ENCODE measurements around the gene HHATL. TPM values are rescaled to one million over a fixed set of nuclear protein-coding genes. Genes with fewer than 3 reads are reported as not detected.

HHATL gene
- total RNA-seq, 2 donors from 2014 or later, result 444 to 908 TPM

GRCh38 chr3:42647821-42648459 lies 54.7 kb downstream of the HHATL start:
- Histone ChIP-seq H3K9me3 (no peaks in the 10 kb centered on the region), H3K27ac (no peak overlapping the region), H3K36me3 (peaks cover 46% of the 10 kb centered on the region), H3K4me3 (no peak overlapping the region), H3K27me3 (no peaks in the 10 kb centered on the region), H3K4me1 (peaks cover 0 to 33% of the 10 kb centered on the region in 2 donors)
- no peak for DNase-seq (ENCODE audit: low spot score)
- no peak for TF ChIP-seq CTCF (IDR thresholded peaks at IDR 0.05)

Other genes with a start within 250 kb of the HHATL start
- 10 to 100 TPM in 1 of 2 donors, 1 to 10 TPM in 1; 6.2 to 21.0 TPM for gene VIPR1, start 200.2 kb downstream of the HHATL start, total RNA-seq
- gene SEC22C, start 120.8 kb downstream of the HHATL start, total RNA-seq, result 10 to 100 TPM; 32.3 to 36.2 TPM
- 10 to 100 TPM in 1 of 2 donors, 1 to 10 TPM in 1; 8.4 to 13.9 TPM for gene SS18L2, start 111.9 kb downstream of the HHATL start, total RNA-seq
- gene NKTR, start 102.1 kb downstream of the HHATL start, total RNA-seq, result 10 to 100 TPM; 14.1 to 20.4 TPM
- gene ZBTB47, start 49.1 kb downstream of the HHATL start, total RNA-seq, result 100 to 1,000 TPM in 1 of 2 donors, 10 to 100 TPM in 1; 92.4 to 129 TPM
- under 1 TPM; 0.15 to 0.63 TPM for gene KLHL40, start 17.3 kb downstream of the HHATL start, total RNA-seq
- gene CCDC13, start 70.5 kb upstream of the HHATL start, total RNA-seq, result under 1 TPM in 1 of 2 donors, not detected in 1; 0.35 TPM
- 100 to 1,000 TPM; 213 to 299 TPM for gene HIGD1A, start 101.7 kb upstream of the HHATL start, total RNA-seq
- 1 to 10 TPM in 1 of 2 donors, under 1 TPM in 1; 0.78 to 6.2 TPM for gene ACKR2, start 106.6 kb upstream of the HHATL start, total RNA-seq
- not detected for gene CYP8B1, start 173.1 kb upstream of the HHATL start, total RNA-seq
- 1 to 10 TPM; 1.7 to 2.7 TPM for gene ZNF662, start 203.3 kb upstream of the HHATL start, total RNA-seq